Neural progenitor cell (in vitro differentiated cells): ENCODE results near the gene AFG1L.

ENCODE experiments used
- EZH2phosphoT487 ChIP-seq: fragments of 200-600 bp; sonication (generic); IDR thresholded peaks from 2 replicates; pipeline ENCODE4 v1.6.1; 2017; ENCODE audit warnings: antibody characterized with exemption
- TF ChIP-seq, protein P1 (sequence below): fragments of 200-600 bp; sonication (generic); IDR thresholded peaks from 2 replicates; pipeline ENCODE4 v1.5.1; 2017; ENCODE audit warnings: antibody characterized with exemption, mild to moderate bottlenecking

DNA sequence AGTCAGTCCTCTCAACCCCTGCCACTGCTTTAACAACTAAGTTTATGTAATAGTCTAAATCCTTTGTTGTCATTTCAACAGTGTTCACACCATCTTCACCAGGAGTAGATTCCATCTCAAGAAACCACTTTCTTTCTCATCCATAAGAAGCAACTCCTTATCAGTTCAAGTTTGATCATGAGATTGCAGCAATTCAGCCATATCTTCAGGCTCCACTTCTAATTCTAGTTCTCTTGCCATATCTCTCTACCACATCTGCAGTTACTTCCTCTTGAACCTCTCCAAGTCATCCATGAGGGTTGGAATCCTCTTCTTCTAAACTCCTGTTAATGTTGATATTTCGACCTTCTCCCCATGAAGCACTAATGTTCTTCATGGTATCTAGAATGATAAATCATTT is 208.0 kb downstream of the AFG1L start:
- TF ChIP-seq EZH2phosphoT487, result no peak
- TF ChIP-seq, protein P1, sequence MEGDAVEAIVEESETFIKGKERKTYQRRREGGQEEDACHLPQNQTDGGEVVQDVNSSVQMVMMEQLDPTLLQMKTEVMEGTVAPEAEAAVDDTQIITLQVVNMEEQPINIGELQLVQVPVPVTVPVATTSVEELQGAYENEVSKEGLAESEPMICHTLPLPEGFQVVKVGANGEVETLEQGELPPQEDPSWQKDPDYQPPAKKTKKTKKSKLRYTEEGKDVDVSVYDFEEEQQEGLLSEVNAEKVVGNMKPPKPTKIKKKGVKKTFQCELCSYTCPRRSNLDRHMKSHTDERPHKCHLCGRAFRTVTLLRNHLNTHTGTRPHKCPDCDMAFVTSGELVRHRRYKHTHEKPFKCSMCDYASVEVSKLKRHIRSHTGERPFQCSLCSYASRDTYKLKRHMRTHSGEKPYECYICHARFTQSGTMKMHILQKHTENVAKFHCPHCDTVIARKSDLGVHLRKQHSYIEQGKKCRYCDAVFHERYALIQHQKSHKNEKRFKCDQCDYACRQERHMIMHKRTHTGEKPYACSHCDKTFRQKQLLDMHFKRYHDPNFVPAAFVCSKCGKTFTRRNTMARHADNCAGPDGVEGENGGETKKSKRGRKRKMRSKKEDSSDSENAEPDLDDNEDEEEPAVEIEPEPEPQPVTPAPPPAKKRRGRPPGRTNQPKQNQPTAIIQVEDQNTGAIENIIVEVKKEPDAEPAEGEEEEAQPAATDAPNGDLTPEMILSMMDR, result no peak
